ENCODE results near the gene NOS3.

GRCh38 chr7:150951181-150951520, 39.7 kb upstream of the NOS3 start:
- no peak for TF ChIP-seq EZH2phosphoT487 (IDR thresholded peaks at IDR 0.05; ENCODE audit: unreplicated experiment)
- no peak for TF ChIP-seq EZH2 (IDR thresholded peaks at IDR 0.05; ENCODE audit: low read depth, unreplicated experiment)
- TF ChIP-seq POLR2AphosphoS5 (IDR thresholded peaks at IDR 0.05; ENCODE audit: low read depth): no peak

Measured in GM23338 (cell line).